Endodermal cell (in vitro differentiated cells): ENCODE data around the gene RAB17. TPM values are rescaled to one million over a fixed set of nuclear protein-coding genes. Genes with fewer than 3 reads are reported as not detected.

Experiments used
- DNase-seq: peaks from one replicate; pipeline ENCODE4 v3.0.0-alpha.2; 2017
- H3K27ac ChIP-seq: 2 replicates; pipeline ENCODE4 v1.5.1; 2013; ENCODE audit warnings: mild to moderate bottlenecking, low read depth, low read length, moderate library complexity
- H3K27me3 ChIP-seq: 2 replicates; pipeline ENCODE4 v1.6.1; 2013; ENCODE audit warnings: mild to moderate bottlenecking, low read length, moderate library complexity; ENCODE audit not compliant: insufficient read depth, control insufficient read depth, poor library complexity, severe bottlenecking
- H3K36me3 ChIP-seq: 2 replicates; pipeline ENCODE4 v1.7.0; 2013; ENCODE audit warnings: mild to moderate bottlenecking, low read length, moderate library complexity; ENCODE audit not compliant: control insufficient read depth, insufficient read depth
- H3K4me1 ChIP-seq: one replicate; pipeline ENCODE4 v1.7.0; 2013; ENCODE audit warnings: low read length; ENCODE audit not compliant: control insufficient read depth, insufficient read depth
- H3K4me3 ChIP-seq: 2 replicates; pipeline ENCODE4 v1.5.1; 2013; ENCODE audit warnings: mild to moderate bottlenecking, low read length, moderate library complexity
- H3K9ac ChIP-seq: 2 replicates; pipeline ENCODE4 v1.6.1; 2013; ENCODE audit warnings: mild to moderate bottlenecking, low read length, moderate library complexity; ENCODE audit not compliant: poor library complexity, severe bottlenecking; ENCODE audit errors: extremely low read depth
- H3K9me3 ChIP-seq: 2 replicates; pipeline ENCODE4 v1.6.1; 2013; ENCODE audit warnings: mild to moderate bottlenecking, low read length, moderate library complexity; ENCODE audit not compliant: control insufficient read depth
- H3K27ac Mint-ChIP-seq: 2 replicates; pipeline ENCODE4 v1.8.0; 2020; ENCODE audit warnings: mixed read lengths
- H3K27me3 Mint-ChIP-seq: 2 replicates; pipeline ENCODE4 v1.8.0; 2021; ENCODE audit warnings: mild to moderate bottlenecking, mixed read lengths; ENCODE audit not compliant: insufficient read depth
- H3K36me3 Mint-ChIP-seq: 2 replicates; pipeline ENCODE4 v1.8.0; 2020; ENCODE audit warnings: low read depth, mixed read lengths
- H3K4me1 Mint-ChIP-seq: 2 replicates; pipeline ENCODE4 v1.8.0; 2020; ENCODE audit warnings: mixed read lengths
- H3K4me3 Mint-ChIP-seq: 2 replicates; pipeline ENCODE4 v1.8.0; 2020; ENCODE audit warnings: mild to moderate bottlenecking, moderate library complexity, mixed read lengths
- H3K9me3 Mint-ChIP-seq: 2 replicates; pipeline ENCODE4 v1.8.0; 2020; ENCODE audit warnings: mild to moderate bottlenecking, mixed read lengths
- CTCF ChIP-seq: fragments of 200-600 bp; sonication (generic); conservative IDR thresholded peaks from 2 replicates; pipeline ENCODE4 v1.5.0; 2021; ENCODE audit warnings: antibody characterized with exemption, mild to moderate bottlenecking
- WGBS, 2 experiments: methylation state at CpG; one replicate each; pipeline versions ENCODE4 v1.1.5 to v1.1.7; 2013; ENCODE audit warnings: missing lambda C conversion rate in 2 of 2, mixed read lengths in 1 of 2; ENCODE audit not compliant: insufficient coverage in 1 of 2, insufficient read length in 1 of 2; 5-methylcytosine and 5-hydroxymethylcytosine counted together
- total RNA-seq, 2 donors: library from RNA; stranded (reverse); fragmentation: NEBNext Ultra II Directional in 1 of 2; extraction: Animal tissue kit (Norgen Biotek cat#: 25700) in 1 of 2; gene quantifications; 2 replicates in 1 of 2; 3 replicates in 1 of 2; pipeline ENCODE4 v1.2.1, GENCODE V29; 2021

The RAB17 gene
- total RNA-seq, 2 donors from 2014 or later: 235 to 369 TPM

DNA sequence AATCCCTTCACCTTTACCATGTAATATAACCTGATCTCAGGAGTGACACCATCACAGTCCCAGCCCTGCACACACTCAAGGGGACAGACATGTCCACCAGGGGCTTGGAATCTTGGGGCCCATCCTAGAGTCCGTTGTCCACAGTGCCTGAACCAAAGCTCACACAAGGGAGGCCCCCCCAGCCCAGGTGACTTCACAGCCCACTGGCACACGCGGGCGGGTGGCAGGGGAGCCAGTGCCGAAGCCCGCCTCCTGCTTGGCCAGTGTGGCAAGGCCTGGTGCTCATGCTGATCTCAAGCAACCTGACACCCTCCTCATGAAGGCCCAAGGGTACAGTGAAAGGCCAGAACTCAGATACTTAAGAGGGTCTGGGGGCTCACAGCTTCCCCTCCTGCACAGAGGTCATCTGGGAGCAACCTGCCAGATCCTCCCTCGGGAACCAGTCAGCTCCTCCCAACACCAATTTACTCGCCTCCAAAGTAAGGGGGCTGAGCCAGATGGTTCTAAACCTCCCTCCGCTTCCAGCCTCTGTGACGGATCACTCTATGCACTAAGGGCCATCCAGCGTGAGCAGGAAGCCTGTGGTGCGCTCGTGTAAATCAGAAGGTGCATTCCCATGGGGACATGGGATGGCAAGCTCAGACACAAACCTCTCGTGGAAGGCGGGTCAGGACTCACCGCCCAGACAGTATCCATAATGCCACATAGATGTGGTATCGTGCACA, 3.2 kb upstream of the RAB17 start:
- Mint-ChIP-seq H3K9me3 (peaks cover 4% of the 10 kb centered on the region), H3K36me3 (peaks cover 10% of the 10 kb centered on the region), H3K27me3 (no peaks in the 10 kb centered on the region), H3K4me1 (peaks cover 60% of the 10 kb centered on the region), H3K27ac (peak overlapping the region; percentile 94), H3K4me3 (peak overlapping the region; percentile 41)
- Histone ChIP-seq H3K27ac (peak overlapping the region; percentile 82), H3K9me3 (no peaks in the 10 kb centered on the region), H3K4me3 (peak overlapping the region; percentile 55), H3K27me3 (no peaks in the 10 kb centered on the region), H3K4me1 (peaks cover 21% of the 10 kb centered on the region), H3K36me3 (peaks cover 25% of the 10 kb centered on the region), H3K9ac (peak overlapping the region; percentile 68)
- peak; percentile 82 for DNase-seq
- TF ChIP-seq CTCF: peak; percentile 28
- WGBS, 2 experiments: 75 to 79% methylated on average over 17 of the region's 17 CpGs

DNA sequence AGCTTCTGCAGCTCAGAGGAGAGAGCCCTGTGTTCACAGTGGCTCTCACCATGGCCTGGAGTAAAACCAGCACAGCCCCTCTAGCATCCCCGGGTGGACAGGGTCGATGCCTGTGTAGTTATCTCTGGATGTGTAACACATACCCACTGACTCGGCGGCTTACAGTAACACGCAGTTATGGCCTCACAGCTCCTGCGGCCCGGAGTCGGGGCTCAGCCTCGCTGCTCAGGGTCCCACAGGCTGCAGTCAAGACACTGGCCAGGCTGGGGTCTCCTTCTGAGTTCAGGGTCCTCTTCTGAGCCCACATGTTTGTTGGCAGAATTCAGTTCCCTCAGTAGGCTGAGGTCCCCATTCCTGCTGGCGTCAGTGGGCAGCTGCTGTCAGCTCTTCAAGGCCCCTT, 2.5 kb upstream of the RAB17 start:
- Mint-ChIP-seq H3K27ac (peak overlapping the region; percentile 94), H3K9me3 (peaks cover 5% of the 10 kb centered on the region), H3K36me3 (peaks cover 15% of the 10 kb centered on the region), H3K4me3 (no peak overlapping the region), H3K4me1 (peaks cover 56% of the 10 kb centered on the region), H3K27me3 (no peaks in the 10 kb centered on the region)
- H3K4me3 ChIP-seq: no peak overlapping the region
- 94 to 95% methylated on average over 10 of the region's 10 CpGs for WGBS, 2 experiments
- no peak for TF ChIP-seq CTCF
- H3K4me1 ChIP-seq: peaks cover 21% of the 10 kb centered on the region
- peaks cover 32% of the 10 kb centered on the region for H3K36me3 ChIP-seq
- H3K9me3 ChIP-seq: peaks cover 5% of the 10 kb centered on the region
- no peak overlapping the region for H3K27ac ChIP-seq
- H3K9ac ChIP-seq: no peak overlapping the region
- DNase-seq: peak; percentile 51
- H3K27me3 ChIP-seq: no peaks in the 10 kb centered on the region

GRCh38 chr2:237592425-237592980, 2.0 kb upstream of the RAB17 start:
- peak; percentile 51 for DNase-seq
- Histone ChIP-seq H3K9ac (no peak overlapping the region), H3K9me3 (peaks cover 8% of the 10 kb centered on the region), H3K27ac (no peak overlapping the region), H3K27me3 (no peaks in the 10 kb centered on the region), H3K4me1 (peaks cover 21% of the 10 kb centered on the region), H3K36me3 (peaks cover 37% of the 10 kb centered on the region), H3K4me3 (no peak overlapping the region)
- H3K36me3 Mint-ChIP-seq: peaks cover 20% of the 10 kb centered on the region
- peak overlapping the region; percentile 94 for H3K27ac Mint-ChIP-seq
- peaks cover 53% of the 10 kb centered on the region for H3K4me1 Mint-ChIP-seq
- peaks cover 5% of the 10 kb centered on the region for H3K9me3 Mint-ChIP-seq
- H3K4me3 Mint-ChIP-seq: no peak overlapping the region
- 95 to 96% methylated on average over 5 to 18 of the region's 18 CpGs for WGBS, 2 experiments
- TF ChIP-seq CTCF: no peak
- no peaks in the 10 kb centered on the region for H3K27me3 Mint-ChIP-seq
